Chondrocyte (in vitro differentiated cells): ENCODE measurements around the gene AIF1L. TPM values are rescaled to one million over a fixed set of nuclear protein-coding genes. Genes with fewer than 3 reads are reported as not detected.

Source experiments
- DNase-seq: peaks from one replicate; pipeline ENCODE4 v3.0.0; 2021; ENCODE audit warnings: mixed read lengths, low spot score
- H3K27ac Mint-ChIP-seq: one replicate; pipeline ENCODE4 v1.8.0; 2021; ENCODE audit warnings: mild to moderate bottlenecking, moderate library complexity, mixed read lengths; ENCODE audit not compliant: unreplicated experiment
- H3K27me3 Mint-ChIP-seq: 2 replicates; pipeline ENCODE4 v1.8.0; 2021; ENCODE audit warnings: low read depth, mixed read lengths
- H3K36me3 Mint-ChIP-seq: 2 replicates; pipeline ENCODE4 v1.8.0; 2021; ENCODE audit warnings: low read depth, mixed read lengths
- H3K4me1 Mint-ChIP-seq: 2 replicates; pipeline ENCODE4 v1.8.0; 2021; ENCODE audit warnings: low read depth, mild to moderate bottlenecking, mixed read lengths
- H3K4me3 Mint-ChIP-seq: one replicate; pipeline ENCODE4 v1.8.0; 2021; ENCODE audit warnings: mild to moderate bottlenecking, moderate library complexity, mixed read lengths; ENCODE audit not compliant: unreplicated experiment
- H3K9me3 Mint-ChIP-seq: 2 replicates; pipeline ENCODE4 v1.8.0; 2021; ENCODE audit warnings: low read depth, mixed read lengths
- CTCF ChIP-seq: fragments of 200-600 bp; sonication (generic); IDR thresholded peaks from 2 replicates; pipeline ENCODE4 v1.5.0; 2021; ENCODE audit warnings: antibody characterized with exemption, mild to moderate bottlenecking, moderate library complexity
- total RNA-seq: library from RNA; stranded (reverse); gene quantifications from 3 replicates; pipeline ENCODE4 v1.2.1, GENCODE V29; 2021

Gene AIF1L
- total RNA-seq, 1 donor from 2014 or later: 30.1 TPM

GRCh38 chr9:131160416-131161112, 64.2 kb downstream of the AIF1L start:
- H3K4me3 Mint-ChIP-seq: no peak overlapping the region
- H3K9me3 Mint-ChIP-seq: no peaks in the 10 kb centered on the region
- DNase-seq: no peak
- peaks cover 29% of the 10 kb centered on the region for H3K36me3 Mint-ChIP-seq
- no peak for TF ChIP-seq CTCF
- no peak overlapping the region for H3K27ac Mint-ChIP-seq
- H3K27me3 Mint-ChIP-seq: no peaks in the 10 kb centered on the region
- H3K4me1 Mint-ChIP-seq: no peaks in the 10 kb centered on the region

DNA sequence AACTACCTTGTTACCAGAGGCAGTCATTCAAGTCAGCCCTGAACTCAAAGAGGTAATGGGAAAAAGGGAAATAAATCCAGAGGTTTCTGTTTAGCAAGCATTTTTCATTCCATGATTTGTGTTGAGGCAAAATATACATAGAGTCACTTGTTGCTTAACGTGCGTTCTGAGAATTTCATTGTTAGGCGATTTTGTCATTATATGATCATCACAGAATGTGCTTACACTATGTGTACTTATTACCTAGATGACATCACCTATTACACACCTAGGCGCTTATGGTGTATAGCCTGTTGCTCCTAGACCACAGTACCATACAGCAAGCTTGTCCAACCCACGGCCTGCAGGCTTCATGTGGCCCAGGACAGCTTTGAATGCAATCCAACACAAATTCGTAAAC, 65.3 kb downstream of the AIF1L start:
- Mint-ChIP-seq H3K36me3 (peaks cover 22% of the 10 kb centered on the region), H3K4me1 (no peaks in the 10 kb centered on the region), H3K4me3 (no peak overlapping the region), H3K27me3 (no peaks in the 10 kb centered on the region), H3K27ac (no peak overlapping the region), H3K9me3 (no peaks in the 10 kb centered on the region)
- DNase-seq: no peak
- no peak for TF ChIP-seq CTCF

GRCh38 chr9:131162886-131163285, 66.6 kb downstream of the AIF1L start:
- no peaks in the 10 kb centered on the region for H3K27me3 Mint-ChIP-seq
- H3K27ac Mint-ChIP-seq: no peak overlapping the region
- H3K4me3 Mint-ChIP-seq: no peak overlapping the region
- peaks cover 18% of the 10 kb centered on the region for H3K36me3 Mint-ChIP-seq
- no peak for TF ChIP-seq CTCF
- H3K9me3 Mint-ChIP-seq: no peaks in the 10 kb centered on the region
- no peaks in the 10 kb centered on the region for H3K4me1 Mint-ChIP-seq
- no peak for DNase-seq

GRCh38 chr9:131165523-131165922, 69.2 kb downstream of the AIF1L start:
- no peak overlapping the region for H3K4me3 Mint-ChIP-seq
- no peaks in the 10 kb centered on the region for H3K27me3 Mint-ChIP-seq
- no peaks in the 10 kb centered on the region for H3K9me3 Mint-ChIP-seq
- no peak for TF ChIP-seq CTCF
- H3K36me3 Mint-ChIP-seq: peaks cover 15% of the 10 kb centered on the region
- H3K4me1 Mint-ChIP-seq: no peaks in the 10 kb centered on the region
- no peak for DNase-seq
- H3K27ac Mint-ChIP-seq: no peak overlapping the region

DNA sequence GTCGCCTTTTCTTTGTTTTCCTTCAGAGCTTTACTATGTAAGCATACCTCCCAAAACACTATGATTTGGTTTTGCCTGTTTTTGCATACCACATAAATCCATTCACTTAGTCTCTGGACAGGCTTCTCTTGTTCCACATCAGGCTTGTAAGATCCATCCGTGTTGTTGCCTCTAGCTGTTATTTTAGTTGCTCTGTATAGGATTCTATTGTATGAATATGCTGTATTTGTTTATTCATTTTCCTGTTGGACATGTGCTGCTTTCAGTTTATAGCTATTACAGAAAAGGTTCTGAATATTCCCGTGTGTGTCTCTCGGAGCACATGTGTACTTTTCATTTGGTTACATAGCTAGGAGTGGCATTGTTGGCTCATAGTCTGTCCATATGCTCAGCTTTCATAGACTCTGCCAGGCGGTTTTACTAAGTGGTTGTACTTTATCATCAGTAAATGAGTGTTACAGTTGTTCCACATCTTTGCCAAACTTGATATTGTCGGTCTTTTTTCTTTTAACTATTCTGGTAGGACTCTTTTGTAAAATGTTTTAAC, 70.9 kb downstream of the AIF1L start:
- H3K4me1 Mint-ChIP-seq: no peaks in the 10 kb centered on the region
- no peaks in the 10 kb centered on the region for H3K27me3 Mint-ChIP-seq
- TF ChIP-seq CTCF: no peak
- no peaks in the 10 kb centered on the region for H3K9me3 Mint-ChIP-seq
- no peak overlapping the region for H3K4me3 Mint-ChIP-seq
- no peak overlapping the region for H3K27ac Mint-ChIP-seq
- DNase-seq: no peak
- peaks cover 19% of the 10 kb centered on the region for H3K36me3 Mint-ChIP-seq
